Rectal smooth muscle tissue (tissue), 1 donor: ENCODE results near the gene IL17RB.

Source experiments
- H3K27ac ChIP-seq: one replicate; pipeline ENCODE4 v1.7.0; 2013; ENCODE audit warnings: low read depth, low read length, inconsistent platforms
- H3K27me3 ChIP-seq: one replicate; pipeline ENCODE4 v1.7.0; 2013; ENCODE audit warnings: low read length; ENCODE audit not compliant: control insufficient read depth, insufficient read depth
- H3K36me3 ChIP-seq: one replicate; pipeline ENCODE4 v1.7.0; 2013; ENCODE audit warnings: low read length; ENCODE audit not compliant: control insufficient read depth, insufficient read depth
- H3K4me1 ChIP-seq: one replicate; pipeline ENCODE4 v1.7.0; 2013; ENCODE audit warnings: low read length; ENCODE audit not compliant: control insufficient read depth, insufficient read depth
- H3K4me3 ChIP-seq: one replicate; pipeline ENCODE4 v1.7.0; 2013; ENCODE audit warnings: low read length
- H3K9ac ChIP-seq: one replicate; pipeline ENCODE4 v1.7.0; 2013; ENCODE audit warnings: low read length

The IL17RB gene

DNA sequence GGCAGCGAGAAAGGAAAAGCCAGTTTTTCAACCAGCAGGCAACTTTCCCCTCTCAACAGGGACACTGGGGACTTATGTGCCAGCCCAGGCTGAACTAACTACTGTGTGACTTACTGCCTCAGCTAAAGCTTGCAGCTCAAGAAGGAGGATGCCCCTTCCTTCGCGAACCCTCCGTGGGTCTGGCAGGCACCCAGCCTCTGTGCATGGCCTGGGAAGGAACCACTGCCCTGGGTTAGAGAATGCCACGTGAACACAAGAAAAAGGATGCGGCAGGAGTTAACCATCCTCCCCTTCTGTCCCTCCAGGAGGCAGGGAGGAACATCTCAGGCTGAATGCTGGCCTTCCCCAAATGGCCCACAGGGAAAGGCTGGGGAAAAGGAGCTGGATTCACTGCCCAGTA is 29.2 kb upstream of the IL17RB start:
- Histone ChIP-seq H3K4me1 (no peaks in the 10 kb centered on the region), H3K27ac (no peak overlapping the region), H3K36me3 (no peaks in the 10 kb centered on the region), H3K4me3 (no peak overlapping the region), H3K9ac (no peak overlapping the region), H3K27me3 (no peaks in the 10 kb centered on the region)

DNA sequence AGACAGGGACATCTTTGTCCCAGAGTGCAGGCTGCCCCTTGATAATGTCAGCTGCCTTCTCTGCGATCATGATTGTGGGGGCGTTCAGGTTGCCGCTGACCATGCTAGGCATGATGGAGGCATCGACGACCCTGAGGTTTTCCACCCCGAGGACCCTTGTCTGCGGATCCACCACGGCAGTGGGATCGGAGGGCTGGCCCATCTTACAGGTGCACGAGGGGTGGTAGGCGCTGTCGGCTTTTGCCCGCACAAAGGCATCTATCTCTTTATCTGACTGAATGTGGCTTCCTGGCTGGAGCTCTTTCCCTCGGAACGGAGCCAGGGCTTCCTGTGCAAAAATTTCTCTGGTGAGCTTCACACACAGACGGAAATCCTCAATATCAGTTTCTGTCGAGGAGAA is 28.6 kb upstream of the IL17RB start:
- no peak overlapping the region for H3K9ac ChIP-seq
- H3K36me3 ChIP-seq = no peaks in the 10 kb centered on the region
- H3K27ac ChIP-seq = no peak overlapping the region
- no peak overlapping the region for H3K4me3 ChIP-seq
- no peaks in the 10 kb centered on the region for H3K27me3 ChIP-seq
- no peaks in the 10 kb centered on the region for H3K4me1 ChIP-seq

DNA sequence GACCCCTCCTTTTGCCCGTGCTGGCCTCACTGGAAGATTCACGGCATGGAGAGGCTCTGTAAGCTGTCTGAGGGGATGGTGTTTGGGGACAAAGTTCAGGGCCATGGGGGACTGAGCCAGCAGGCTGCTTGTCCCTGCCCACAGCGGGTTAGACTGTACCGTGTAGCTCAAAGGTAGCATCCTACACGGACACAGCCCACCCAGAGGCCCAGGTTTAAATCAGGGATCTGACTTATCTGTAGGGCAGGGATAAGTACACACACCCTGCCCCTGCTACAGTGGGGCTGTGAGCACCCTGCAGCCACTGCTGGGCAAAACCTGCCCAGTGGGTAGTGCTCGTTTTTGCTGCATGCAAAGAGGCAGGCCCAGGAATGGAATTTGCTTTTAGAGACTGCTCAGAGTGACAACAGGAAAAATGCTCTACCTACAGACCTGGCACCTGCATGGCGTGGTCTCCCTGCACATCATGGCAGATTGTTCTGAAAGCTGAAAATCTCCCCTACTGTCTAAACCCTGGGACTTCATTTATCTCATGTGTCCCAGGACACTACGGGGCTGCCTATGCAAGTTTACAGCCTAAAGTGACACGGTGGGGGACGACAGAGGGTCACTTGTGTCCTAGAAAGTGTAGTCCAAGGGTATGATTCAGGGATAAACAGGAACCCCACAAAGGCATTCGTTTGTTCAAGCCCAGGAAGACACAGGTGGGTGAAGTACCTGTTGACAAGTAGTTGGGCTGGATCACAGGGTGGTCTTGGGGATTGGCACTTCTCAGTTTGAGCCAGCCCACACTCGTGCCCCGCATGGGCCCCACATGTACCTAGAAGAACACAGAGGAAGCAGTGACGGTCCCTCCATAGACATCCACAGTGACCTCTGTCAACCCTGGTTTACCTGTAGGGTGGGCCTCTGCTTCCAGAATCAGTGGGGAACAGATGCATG is 27.9 kb upstream of the IL17RB start:
- Histone ChIP-seq H3K4me1 (no peaks in the 10 kb centered on the region), H3K27me3 (no peaks in the 10 kb centered on the region), H3K9ac (no peak overlapping the region), H3K4me3 (no peak overlapping the region), H3K27ac (no peak overlapping the region), H3K36me3 (no peaks in the 10 kb centered on the region)

DNA sequence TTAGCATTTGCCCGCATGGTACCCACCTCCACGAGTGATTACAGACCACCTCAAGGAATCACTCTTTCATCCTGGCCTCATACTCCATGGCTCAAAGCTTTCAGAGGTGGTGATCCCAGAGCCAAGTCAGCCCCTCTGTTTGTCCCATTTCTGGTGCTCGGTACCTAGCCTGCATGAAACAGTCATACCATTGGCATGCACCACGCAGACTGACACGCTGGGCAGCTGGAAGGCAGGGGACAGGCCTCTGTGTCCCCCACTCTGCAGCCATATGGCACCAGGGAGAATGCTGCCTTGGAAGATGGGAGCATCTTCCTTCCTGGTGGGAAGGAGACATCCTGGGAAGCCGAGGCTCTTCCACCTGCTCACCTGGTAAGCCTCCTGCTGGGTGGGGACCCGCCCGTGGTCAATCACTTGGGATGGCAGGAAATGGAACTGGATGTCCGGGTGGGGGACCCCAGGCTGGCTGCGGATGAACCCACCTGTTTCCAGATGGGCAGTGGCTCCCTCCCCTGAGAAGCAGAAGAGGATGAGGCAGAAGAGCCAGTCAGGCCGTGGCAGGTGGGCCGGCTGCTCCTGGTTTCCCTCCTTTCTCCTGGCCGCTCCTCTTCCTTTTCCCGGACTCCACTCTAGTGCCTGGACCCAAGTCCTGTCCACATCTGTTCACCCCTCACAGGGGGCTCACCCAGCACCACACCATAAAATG is 27.1 kb upstream of the IL17RB start:
- Histone ChIP-seq H3K4me3 (no peak overlapping the region), H3K27ac (no peak overlapping the region), H3K27me3 (no peaks in the 10 kb centered on the region), H3K4me1 (no peaks in the 10 kb centered on the region), H3K36me3 (no peaks in the 10 kb centered on the region), H3K9ac (no peak overlapping the region)

DNA sequence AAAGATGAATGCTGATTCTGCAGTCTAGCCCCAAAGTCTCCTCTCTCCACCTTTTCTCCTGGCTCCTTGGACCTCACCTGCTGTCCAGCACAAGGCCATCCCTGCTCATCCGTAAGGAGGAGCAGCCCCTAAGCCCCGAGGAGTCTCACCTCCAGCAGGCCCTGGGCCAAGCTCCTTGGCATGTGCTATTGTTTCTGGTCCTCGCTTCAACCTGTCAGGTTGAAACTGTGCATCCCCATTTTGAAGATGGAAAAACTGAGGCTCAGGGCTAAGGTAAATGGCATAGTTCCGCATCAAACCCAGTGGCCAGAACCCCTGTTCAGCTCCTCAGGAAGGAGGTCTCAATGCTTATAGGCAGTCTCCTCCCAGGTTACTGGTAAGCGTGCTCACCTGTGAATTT is 26.3 kb upstream of the IL17RB start:
- Histone ChIP-seq H3K4me3 (no peak overlapping the region), H3K27ac (no peak overlapping the region), H3K4me1 (no peaks in the 10 kb centered on the region), H3K9ac (no peak overlapping the region), H3K27me3 (no peaks in the 10 kb centered on the region), H3K36me3 (no peaks in the 10 kb centered on the region)

DNA sequence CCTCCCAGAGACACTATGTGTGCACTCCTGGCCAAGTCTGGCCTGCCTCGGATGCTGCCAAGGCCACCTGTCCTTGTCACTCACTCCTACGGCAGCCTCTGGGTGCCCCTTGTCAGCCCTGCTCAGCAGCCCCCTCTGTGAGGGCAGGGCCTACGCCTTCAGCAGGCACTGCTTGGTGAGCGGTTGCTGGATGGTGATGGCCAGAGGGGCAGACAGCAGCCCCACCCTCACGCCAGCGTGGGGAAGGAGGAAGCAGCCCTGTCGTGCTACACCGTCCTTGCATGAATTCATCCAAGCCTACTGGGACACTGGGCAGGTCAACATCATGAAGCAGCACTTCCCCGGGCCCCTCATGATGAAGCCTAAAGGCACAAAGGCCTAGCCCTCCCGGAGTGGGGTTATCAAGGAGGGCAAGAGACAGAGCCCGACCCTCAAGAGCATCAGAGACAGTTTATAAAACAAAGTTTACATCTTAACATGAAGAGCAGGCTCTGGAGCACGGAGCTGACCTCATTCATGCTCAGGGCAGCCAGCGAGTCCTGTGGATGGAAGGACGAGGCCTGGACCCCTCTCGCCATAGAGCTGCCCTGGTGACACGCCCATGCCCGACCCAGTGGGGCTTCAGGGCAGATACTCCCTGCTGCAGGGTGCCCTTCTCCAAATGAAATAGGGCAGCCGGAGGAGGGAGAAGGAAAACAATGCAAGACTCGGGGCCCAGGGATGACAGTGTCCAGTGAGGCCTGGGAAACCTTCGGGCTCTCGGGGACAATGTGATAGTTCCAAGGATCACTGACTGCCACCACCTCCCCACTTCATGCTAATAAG is 25.4 kb upstream of the IL17RB start:
- no peaks in the 10 kb centered on the region for H3K27me3 ChIP-seq
- H3K4me3 ChIP-seq = no peak overlapping the region
- H3K27ac ChIP-seq = no peak overlapping the region
- no peaks in the 10 kb centered on the region for H3K36me3 ChIP-seq
- no peaks in the 10 kb centered on the region for H3K4me1 ChIP-seq
- no peak overlapping the region for H3K9ac ChIP-seq

DNA sequence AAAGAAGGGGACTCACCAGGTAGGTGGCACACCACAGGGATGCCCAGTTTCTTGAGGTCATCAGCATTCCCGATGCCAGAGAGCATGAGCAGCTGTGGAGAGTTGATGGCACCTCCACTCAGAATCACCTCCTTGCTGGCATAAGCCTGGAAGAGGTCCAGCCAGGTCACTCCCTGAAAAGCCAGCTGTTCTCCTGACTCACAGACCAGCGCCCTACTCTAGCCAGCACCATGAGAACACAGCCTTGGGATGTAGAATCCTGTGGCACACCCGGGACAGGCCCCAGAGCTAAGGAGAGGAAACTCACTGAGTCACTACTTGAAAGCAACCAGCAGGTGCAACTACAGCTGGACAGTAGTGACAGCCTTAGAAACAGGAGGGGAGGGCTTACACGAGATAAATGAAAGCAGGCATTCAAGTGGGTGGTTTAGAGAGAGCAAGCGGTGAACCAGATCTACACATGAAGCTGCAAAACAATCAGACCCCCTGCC is 24.7 kb upstream of the IL17RB start:
- Histone ChIP-seq H3K27ac (no peak overlapping the region), H3K27me3 (no peaks in the 10 kb centered on the region), H3K4me3 (no peak overlapping the region), H3K4me1 (no peaks in the 10 kb centered on the region), H3K9ac (no peak overlapping the region), H3K36me3 (no peaks in the 10 kb centered on the region)

DNA sequence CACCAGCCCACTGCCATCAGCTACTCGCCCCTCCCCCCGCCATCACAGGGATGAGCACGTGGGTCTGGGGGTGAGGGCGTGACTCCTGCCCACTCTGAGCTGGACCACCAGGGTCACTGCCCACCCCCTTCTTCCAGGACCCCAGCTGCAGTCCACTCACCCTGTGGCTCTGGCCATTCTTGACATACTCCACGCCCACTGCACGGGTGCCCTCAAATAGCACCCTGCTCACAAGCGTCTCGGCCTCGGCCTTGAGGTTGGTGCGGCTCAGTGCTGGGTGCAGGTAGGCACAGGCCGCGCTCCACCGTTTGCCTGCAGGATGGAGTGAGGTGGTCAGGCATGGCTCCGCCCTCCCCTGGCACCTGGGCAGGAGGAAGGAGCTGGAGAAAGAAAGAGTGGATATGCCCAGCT is 24.0 kb upstream of the IL17RB start:
- Histone ChIP-seq H3K4me3 (no peak overlapping the region), H3K27me3 (no peaks in the 10 kb centered on the region), H3K4me1 (no peaks in the 10 kb centered on the region), H3K36me3 (no peaks in the 10 kb centered on the region), H3K9ac (no peak overlapping the region), H3K27ac (no peak overlapping the region)

DNA sequence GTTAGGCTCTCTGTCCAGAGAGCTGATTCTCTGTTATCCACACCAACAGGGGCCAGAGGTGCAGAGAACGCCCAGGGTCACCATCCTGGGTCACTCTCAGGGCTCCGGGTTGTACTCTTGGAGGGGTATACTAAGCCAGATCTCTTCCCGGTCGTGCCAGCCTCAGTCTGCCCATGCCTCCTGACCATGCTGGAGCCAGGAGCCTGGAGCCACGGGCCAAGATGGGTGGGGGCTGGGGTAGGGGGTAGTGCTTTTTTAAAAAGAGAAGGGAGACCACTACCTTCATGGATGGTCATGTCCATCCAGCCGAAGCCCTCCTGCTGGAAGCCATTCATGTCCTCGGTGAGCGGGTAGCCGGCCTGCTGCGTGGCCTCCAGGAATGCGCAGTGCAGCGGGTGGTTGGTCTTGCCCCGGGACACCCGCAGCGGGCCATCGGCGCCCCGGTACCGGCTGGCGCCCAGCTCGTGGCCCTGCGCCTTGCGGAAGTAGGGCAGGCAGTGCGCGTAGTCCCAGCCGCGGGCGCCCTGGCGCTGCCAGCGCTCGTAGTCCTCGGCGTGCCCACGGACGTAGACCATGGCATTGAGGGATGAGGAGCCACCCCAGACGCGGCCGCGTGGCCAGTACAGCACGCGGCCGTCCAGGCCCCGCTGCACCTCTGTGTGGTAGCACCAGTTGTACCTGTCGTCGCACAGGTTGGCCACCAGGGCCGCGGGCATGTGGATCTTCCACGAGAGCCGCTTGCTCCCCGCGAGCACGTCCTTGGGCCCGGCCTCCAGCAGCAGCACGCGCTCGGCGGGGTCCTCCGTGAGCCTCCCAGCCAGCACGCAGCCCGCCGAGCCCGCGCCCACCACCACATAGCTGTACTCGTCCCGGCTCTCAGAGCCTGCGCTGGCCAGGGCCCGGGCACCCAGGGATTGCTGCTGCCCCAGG is 23.1 kb upstream of the IL17RB start:
- no peaks in the 10 kb centered on the region for H3K4me1 ChIP-seq
- no peak overlapping the region for H3K27ac ChIP-seq
- no peaks in the 10 kb centered on the region for H3K27me3 ChIP-seq
- no peaks in the 10 kb centered on the region for H3K36me3 ChIP-seq
- no peak overlapping the region for H3K9ac ChIP-seq
- H3K4me3 ChIP-seq = no peak overlapping the region

DNA sequence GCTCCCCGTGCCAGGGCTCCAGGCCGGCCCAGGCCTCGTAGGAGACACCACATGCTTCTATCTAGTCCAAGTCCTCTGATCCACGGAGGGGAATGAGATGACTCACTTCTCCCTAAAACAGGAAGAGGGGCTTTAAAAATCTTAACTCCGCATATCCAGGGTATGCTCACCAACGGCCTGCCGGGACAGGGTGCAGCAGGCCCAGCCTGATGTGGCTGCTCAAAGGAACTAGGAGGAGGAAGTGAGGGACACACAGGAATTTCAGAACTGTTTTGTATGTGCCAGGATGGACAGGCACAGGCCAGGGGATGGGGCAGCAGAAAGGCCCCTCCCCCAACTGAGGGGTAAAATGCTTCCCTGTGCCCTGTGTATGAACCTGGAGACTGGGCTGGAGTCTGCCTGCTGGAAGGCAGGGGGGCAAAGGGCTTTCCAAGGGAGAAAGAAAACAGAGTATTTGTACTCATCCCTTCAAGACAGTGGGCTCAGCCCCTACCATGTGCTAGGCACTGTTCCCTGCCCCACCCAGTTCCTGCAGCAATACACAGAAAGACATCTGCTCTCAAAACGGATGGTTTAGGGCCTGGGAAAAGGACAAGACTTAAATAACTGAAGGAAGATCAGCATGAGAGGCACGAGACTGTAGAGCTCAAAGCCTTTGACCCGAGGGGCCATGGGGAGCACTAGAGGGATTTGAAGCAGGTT is 22.3 kb upstream of the IL17RB start:
- H3K36me3 ChIP-seq = no peaks in the 10 kb centered on the region
- no peaks in the 10 kb centered on the region for H3K27me3 ChIP-seq
- no peak overlapping the region for H3K4me3 ChIP-seq
- no peaks in the 10 kb centered on the region for H3K4me1 ChIP-seq
- H3K27ac ChIP-seq = no peak overlapping the region
- H3K9ac ChIP-seq = no peak overlapping the region

DNA sequence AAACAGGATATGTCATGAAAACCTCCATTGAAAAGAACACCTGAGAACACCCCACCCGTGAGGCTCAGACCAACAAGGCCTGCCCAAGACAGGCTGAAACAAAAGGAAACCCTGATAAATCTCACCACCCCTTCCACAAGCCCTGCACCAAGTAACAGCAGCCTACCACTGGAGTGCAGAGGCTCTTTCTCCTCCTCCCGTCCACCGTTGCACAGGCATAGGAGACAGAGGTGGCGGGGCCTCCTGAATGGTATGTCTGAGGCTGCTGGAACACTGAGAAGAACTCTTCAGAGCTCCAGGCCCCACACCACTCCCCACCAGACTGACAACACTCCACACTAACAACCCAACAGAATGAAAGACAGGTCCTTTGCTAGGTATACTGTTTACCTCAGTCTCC is 21.6 kb upstream of the IL17RB start:
- Histone ChIP-seq H3K4me3 (no peak overlapping the region), H3K27me3 (no peaks in the 10 kb centered on the region), H3K27ac (no peak overlapping the region), H3K4me1 (no peaks in the 10 kb centered on the region), H3K36me3 (no peaks in the 10 kb centered on the region), H3K9ac (no peak overlapping the region)
